Measurements from ENCODE around the gene RRAGD.

The RRAGD gene, protein sequence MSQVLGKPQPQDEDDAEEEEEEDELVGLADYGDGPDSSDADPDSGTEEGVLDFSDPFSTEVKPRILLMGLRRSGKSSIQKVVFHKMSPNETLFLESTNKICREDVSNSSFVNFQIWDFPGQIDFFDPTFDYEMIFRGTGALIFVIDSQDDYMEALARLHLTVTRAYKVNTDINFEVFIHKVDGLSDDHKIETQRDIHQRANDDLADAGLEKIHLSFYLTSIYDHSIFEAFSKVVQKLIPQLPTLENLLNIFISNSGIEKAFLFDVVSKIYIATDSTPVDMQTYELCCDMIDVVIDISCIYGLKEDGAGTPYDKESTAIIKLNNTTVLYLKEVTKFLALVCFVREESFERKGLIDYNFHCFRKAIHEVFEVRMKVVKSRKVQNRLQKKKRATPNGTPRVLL

DNA sequence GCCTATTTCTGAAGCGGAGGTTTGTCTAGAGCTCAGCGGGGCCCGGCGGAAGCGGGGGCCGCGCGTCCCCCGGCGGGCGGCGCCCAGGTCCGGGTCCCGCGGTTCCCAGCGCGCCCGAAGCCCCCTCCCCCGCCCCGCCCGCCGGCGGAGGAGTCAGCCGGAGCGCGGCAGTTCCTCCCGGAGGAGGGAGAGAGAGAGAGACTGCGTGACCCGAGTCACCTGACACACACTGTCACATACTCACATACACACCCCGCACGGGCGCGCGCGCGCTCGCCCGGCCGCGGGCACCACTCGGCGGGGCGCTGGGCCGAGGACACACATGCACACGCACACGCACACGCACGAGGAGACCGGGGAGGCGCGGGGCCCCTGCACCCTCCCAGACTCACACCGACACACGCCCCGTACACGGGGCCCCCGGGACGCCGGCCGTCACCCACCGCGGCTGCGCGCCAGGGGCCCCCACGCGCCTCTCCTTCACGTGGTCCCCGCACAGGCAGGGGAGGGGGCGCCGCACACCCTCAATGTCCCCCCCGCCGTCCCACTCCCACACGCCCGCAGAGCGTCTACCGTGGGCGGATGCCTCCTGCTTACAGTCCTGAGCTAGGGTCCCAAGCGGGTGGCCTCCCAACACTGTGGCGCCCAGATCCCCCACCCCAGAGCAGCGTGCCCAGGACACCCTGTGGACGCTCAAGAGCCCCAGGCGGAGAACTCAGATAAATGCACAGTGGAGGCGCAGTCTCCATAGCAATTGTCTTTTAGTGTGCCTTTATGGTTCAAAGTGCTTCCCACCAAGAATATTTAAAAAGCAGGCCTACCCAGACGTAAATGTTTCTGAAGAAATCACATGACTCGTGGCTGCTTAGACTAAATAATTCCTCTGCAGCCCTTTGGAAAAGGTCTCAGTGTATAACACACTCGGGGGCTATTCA is at the start of gene RRAGD:
RRAGD (minus strand) TSS at position 203 of the 935 bp plus-strand sequence. CDS start 280 bp downstream, outside the sequence.
- peak; percentile 34 for DNase-seq

DNA sequence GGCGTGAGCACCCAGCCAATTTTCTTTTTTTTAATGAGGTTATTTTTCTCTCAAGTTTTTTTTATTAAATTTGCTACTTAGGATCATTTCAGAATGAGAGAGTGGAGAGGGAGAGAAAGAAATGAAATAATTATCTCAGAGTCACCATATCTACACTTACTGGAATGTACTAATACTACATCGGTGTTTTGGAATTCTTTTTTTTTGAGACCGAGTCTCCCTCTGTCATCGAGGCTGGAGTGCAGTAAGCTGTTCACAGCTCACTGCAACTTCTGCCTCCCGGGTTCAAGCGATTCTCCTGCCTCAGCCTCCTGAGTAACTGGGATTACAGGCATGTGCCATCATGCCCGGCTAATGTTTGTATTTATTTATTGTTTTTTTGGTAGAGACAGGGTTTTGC is 48.6 kb upstream of the RRAGD start:
- no peak for DNase-seq

DNA sequence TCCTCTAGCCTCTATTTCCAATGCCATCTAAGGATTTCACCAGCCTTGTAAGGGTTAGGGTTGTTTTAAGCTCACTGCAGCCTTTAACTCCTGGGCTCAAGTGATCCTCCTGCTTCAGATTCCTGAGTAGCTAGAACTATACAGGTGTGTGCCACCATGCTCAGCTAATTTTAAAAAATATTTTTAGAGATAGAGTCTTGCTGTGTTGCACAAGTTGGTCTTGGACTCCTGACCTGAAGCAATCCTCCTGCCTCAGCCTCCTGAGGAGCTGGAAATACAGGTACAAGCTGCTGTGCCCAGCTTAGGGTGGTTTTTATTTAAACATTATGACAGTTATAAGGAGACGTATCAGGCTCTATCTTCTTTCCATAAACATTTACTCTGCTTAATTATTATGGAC is 47.4 kb upstream of the RRAGD start:
- DNase-seq: no peak

DNA sequence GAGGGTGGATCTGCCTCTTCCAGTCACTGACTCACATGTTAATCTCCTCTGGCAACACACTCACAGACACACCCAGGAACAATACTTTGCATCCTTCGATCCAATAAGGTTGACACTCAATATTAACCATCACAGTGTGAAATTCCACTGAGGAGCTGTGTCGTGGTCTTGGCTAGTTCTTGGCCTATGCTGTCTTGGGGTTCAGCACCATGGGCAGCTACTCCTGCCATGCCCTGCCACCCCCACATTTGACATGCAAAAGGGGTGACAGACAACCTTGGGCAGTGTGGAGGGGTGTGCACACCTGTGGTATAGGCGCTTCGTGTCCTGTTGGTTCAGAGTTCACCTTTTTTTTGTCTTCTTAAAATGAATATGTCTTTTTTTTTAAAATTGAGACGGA is 46.6 kb upstream of the RRAGD start:
- DNase-seq: no peak

DNA sequence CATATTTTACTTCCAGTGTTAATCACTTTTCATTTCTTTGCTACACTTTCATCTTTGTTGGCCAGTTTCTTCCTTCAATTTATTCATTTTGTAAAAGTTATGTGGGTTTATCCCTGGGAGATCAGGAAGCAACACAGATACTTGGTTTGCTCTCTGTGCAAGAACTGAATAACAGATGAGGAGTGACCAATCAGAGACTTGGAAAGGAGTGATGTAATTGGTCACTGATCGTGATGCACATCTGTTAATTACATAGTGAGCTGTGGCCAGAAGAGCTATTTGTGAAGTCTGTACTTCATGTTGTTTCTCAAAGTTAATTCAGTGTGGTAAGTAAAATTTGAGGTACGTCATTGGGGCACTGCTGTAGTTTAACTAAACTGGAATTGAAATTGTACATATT is 42.2 kb upstream of the RRAGD start:
- no peak for DNase-seq

DNA sequence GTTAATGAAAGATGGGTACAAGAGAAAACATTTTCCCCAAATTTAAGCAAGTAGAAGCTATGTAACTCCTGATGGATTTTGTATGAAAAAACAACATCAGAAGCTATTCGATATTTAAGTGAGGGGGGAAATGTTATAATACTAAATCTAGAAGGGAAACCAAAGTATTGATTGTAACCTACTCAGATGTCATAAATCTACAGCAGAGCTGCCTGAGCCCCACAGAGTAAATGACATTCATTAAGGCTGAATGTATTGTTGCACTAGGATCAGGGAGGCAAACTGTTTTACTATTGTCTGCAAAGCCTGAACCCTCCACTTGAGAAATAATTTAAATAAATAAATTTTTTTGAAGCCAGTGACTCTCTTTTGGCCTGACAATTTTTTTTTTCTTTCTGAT is 40.2 kb upstream of the RRAGD start:
- no peak for DNase-seq

DNA sequence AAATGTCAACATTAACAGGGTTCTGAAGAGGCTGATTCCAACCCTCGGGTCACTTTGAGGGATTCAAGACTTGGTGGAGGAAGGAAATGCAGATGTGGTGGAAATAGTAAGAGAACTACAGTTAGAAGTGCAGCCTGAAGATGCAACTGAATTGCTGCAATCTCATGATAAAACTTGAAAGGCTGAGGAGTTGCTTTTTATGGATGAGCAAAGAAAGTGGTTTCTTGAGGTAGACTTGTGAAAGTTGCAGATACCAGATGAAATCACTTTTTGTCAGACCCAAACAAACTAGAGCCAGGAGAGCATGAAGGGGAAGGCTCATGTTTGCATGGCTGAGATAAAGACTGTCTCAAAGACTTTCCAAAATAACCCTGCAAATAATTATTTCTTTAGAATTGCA is 37.1 kb upstream of the RRAGD start:
- no peak for DNase-seq

DNA sequence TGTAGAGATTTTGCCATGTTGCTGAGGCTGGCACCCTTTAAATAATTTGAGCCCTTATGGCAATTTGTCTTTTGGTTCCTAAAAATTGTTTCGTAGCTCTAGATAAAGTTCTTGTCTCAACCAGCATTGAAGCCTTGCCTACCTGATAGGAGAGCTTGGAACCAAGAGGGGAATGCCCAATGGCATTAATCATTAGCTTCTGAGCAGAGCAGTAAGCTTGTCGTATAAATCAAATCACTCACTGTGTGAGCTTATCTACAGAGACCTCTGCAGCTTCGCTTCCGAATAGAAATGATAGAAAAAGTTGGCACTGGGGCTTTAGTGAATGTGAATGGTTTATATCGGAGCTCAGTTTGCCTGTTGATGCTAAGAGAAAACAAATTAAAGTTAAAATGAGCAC is 31.6 kb upstream of the RRAGD start:
- no peak for DNase-seq

DNA sequence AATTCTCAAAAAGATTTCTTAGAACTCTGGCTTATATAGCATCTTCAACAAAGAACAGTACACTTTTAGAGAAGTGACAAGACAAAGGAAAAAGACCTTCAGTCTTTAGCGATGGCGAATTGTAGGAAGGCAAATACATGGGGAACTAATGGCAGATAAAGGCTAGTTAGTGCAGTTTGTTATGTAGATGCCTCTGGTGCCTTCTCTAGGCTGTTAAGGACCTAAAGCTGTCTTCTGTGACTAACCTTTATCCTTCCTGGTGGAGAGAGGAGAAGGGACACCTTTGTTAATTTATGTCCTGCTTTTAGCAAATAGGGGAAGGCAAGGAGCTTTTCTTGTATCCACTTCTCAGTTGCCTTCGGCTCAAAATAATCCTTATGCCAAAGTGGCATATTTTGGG is 28.1 kb upstream of the RRAGD start:
- no peak for DNase-seq

DNA sequence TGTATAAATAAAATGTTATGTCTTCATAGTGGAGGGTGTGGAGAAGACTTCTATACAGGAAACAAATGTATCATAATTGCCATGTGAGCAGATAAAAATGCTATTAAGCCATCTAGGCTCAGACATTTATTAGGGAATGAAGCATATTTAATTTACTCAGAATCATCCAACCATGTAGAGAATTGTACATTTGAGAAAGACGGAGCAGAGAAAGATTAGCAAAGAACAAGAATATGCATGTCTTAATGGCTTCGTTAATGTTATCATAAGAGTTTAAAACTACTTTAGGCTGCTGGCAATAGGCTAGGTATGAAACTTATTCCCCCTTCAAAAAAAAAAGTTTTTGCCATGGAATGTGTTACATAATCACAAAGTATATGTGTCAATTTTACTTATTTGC is 26.9 kb upstream of the RRAGD start:
- DNase-seq: no peak

DNA sequence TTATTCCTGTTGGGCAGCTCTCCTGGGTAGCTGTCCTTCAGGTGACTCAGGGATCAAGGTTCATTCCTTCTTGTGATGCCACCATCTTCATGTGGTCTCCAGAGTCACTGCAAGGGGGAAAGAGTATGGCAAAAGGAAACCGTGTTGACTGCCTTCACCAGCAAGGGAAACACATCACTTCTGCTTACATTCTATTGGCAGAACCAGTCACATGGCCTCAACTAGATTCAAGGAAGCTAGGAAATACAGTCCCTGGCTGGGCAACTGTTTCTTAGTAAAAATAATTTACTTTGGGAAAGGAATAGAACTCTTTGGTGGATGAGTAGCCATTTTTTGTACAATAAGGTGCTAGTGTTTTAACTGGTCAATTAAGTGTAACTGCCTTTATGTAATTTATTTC is 26.2 kb upstream of the RRAGD start:
- DNase-seq: no peak

DNA sequence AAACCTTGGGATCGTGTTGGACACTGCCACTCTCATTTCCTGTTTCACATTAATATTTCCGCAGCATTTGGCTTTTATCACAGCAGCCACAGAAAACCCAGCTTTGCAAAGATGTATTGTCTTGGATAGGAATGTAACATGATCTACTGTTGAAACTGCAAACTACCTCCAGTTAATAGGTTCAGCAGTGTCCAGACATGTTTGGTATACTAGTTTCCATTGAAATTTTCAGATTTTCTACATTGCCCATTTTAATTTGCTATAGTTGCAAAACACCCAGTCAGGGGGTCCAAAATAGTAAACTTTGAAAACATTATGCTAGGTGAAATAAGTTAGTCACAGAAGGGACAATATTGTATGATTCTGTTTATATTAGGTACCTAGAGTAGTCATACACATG is 24.2 kb upstream of the RRAGD start:
- DNase-seq: no peak

DNA sequence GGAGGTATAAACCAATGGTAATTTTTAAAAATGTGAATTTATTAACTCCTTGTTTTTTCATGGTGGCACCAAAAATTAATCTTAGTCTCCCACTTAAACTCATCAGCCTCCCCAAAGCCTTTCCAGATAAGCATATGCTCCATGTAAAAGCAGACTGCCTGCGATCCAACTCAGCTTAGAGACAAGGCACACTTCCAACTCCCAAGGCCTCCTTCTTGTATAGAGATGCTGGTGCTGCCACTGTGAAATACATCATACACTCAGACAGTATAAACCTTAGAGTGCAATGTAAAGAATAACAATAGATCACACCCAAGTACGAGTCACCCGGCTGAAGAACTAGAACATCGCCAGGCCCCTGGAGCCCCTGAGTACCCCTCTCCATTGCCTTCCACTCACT is 22.9 kb upstream of the RRAGD start:
- DNase-seq: no peak

DNA sequence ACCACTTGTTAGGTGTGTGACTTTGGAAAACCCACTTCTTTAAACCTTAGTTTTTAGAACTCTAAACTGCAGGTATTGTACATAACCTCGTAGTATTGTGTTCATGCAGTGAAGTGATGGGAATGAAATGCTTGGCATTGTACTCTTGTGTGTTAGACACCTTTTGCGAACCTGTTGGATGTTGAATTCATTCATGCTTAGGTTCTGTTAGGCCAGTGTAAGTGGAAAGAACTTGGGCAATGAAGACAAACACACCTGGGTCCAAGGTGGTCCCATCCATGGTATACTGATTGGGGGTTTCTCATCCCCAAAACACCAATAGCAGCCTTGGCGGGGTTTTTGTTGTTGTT is 22.1 kb upstream of the RRAGD start:
- no peak for DNase-seq

DNA sequence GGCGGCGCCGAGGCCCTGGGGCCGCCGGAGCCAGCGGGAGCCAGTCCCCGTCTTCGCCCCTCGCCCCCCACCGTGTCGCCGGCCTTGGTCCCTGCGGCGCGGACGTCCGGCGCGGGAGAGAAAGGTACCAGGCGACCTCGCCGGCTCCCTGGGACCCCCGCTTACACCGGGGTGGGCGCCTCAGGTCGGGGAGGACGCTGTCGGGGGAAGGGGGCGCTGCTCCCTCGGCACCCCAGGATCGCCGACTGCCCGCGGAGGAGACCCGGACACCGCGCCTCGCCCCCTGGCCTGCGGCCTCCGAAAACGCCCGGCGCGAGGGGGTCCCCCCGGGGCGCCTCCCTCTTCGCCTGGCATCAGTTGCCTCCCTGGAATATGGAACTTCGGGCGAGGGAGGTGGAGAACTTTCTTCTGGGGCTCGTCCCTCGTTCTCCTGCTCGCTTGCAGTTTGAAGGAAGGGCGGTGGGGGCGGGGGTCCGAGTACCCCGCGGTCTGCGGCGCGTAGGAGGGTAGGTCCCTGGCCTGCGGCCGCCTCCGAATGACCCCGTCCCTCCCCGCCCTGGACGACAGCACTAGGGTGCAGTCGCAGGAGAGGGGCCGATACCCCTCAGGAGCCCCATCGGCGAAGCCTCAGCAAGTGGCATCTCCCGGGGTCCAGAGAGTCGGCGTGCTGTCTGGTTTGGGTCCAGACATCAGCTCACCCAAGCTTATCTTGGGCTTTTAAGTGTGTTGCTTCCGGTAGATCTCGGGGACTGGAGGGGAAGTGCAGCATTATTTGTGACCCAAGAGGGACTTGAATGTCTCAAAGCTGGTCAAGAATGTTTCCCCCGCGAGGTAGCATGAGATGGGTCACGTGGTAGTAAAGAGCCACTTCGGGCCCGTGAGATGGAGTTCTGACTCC is 21.4 kb upstream of the RRAGD start:
- peak; percentile 9 for DNase-seq

DNA sequence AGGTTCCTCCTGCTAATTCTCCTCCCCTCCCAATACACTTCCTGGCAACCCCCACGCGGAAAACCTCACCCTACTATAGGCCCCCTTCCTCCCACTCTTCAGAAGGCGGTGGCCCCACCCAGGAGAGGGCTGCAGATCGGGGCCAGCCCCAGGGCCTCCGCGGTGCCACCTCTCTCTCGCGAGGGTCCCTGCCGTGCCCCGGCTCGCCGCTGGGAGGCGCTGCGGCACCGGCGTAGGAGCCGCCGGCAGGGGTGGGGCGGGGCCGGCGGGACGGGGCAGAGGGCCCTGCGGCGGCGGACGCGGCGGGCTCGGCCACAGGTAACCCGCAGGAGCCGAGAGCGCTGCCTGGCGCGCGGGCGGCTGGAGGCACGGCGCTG is 20.8 kb upstream of the RRAGD start, which contains the start of gene ANKRD6:
ANKRD6 (plus strand) TSS at position 278 of the 377 bp plus-strand sequence. CDS start 133,825 bp downstream, outside the sequence.
- DNase-seq: peak; percentile 73

DNA sequence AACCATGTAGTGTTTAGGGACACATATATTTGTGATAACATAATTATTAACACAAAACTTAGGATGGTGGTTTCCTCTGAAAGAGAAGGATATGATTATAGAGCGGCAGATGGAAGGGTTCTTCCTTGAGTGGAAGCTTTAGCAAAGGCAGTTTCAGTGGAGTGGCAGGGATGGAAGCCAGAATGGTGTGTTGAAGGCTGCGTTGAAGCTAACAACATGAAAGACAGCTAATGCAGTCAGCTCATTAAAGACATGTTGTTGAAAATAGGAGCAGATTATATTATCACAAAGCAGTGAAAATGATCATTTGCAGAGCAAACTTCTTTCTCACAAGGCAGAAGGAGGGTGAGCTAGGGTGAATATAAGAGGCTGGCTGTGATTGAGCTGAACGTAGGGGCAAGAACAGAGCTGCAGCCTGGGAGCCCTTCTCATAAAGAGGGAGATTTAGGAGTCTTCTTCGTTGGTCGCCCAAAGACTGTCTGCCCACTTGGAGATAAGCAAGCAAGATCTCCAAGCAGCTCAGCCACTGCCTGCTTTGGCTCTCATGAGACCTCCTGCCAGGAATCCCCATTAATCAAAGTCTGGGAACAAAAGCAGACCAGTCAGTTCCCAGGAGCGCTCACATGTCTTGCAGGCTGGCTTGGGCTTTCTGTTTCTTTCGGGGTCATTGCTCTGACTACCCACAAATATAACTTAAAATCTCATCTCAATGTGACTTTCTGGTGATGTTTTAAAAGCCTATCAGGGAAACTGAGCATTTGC is 18.3 kb upstream of the RRAGD start:
- DNase-seq: no peak

DNA sequence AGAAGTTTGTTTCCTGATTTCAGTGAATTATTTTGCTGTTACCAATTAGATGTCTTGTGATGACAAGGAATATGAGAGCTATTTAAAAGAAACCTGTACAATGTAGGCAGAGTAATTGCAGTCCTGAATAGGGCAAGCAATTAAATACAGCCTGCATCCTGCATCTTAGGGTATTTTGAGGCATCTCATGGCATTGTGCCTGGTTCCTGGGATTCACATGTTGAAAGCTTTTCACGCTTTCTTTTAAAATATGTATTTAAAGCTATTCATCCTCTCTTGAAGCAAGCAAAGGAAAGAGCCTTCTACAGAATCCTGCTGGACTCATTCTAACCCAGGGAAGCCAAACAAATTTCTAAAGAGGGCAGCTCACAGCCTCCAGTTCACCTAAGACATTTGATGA is 4.7 kb upstream of the RRAGD start:
- no peak for DNase-seq

DNA sequence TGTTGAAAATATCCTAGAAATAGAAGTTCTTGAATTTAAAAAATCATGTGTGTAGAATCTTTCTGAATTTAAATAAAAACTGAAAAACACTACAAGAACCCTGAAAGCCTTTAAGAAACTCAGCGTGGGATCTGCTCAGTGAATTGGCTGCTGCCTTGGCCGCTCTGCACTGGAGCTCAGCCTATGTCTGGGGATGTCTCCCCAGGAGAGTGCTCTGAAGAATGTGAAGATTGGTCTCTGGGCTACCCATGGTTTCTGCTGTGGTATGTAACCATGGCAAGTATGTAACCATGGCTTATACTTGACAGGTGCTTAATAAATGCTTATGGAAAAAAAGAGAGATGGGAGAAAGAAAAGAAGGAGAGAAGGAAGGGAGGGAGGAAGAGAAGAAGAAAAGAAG is 3.1 kb upstream of the RRAGD start:
- no peak for DNase-seq

DNA sequence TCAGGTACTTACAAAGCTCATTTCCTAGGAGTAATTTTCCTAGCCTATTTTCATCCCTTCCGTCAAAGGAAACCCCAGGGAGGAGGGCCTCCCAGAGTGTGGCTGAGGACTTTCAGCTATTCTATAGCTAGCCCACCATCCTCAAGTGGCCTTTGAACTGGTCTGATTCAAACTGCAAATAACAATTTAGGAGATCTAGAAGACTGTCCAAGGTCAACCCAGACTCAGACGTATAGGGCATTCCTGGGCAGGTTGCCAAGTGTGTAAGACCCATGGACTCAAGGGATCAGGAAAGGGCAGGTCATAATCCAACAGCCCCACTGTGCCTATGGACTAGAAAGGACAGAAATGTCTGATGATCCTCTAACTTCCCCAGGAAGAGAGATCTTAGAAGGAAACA is 2.1 kb upstream of the RRAGD start:
- no peak for DNase-seq

DNA sequence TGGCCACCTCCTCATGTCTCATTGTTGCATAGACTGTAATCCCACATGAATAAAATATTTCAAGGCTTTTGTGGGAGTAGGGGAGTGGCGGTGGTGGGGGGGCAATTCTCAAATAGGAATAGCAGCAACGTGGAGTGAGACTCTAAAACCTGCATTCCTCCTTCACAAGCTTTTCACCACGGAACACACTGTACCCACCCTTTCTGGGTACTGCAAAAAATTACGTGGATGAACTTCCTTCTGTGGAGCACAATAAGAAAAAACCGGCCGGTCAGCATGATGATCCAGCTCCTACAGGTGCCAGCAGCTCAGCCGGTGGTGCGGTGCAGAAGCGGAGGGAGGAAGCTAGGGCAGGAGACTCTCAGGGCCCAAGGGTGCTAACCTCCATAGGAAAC is 930 bp upstream of the RRAGD start:
- no peak for DNase-seq
